NB4 (cell line): ENCODE results near the gene CACNA1D.

Experiments
- MYC ChIP-seq: IDR thresholded peaks from 2 replicates; pipeline ENCODE4 v1.6.1; 2011; ENCODE audit warnings: low read depth, low read length
- POLR2A ChIP-seq: IDR thresholded peaks from 2 replicates; pipeline ENCODE4 v1.6.1; 2011; ENCODE audit warnings: mild to moderate bottlenecking; ENCODE audit not compliant: insufficient read length; ENCODE audit errors: extremely low read depth
- TF ChIP-seq, protein P1 (sequence below): IDR thresholded peaks from one replicate; pipeline ENCODE4 v1.5.1; 2012; ENCODE audit warnings: low read depth, low read length
- TF ChIP-seq, protein P2 (sequence below): IDR thresholded peaks from 2 replicates; pipeline ENCODE4 v1.6.1; 2011; ENCODE audit warnings: low read depth, low read length

DNA sequence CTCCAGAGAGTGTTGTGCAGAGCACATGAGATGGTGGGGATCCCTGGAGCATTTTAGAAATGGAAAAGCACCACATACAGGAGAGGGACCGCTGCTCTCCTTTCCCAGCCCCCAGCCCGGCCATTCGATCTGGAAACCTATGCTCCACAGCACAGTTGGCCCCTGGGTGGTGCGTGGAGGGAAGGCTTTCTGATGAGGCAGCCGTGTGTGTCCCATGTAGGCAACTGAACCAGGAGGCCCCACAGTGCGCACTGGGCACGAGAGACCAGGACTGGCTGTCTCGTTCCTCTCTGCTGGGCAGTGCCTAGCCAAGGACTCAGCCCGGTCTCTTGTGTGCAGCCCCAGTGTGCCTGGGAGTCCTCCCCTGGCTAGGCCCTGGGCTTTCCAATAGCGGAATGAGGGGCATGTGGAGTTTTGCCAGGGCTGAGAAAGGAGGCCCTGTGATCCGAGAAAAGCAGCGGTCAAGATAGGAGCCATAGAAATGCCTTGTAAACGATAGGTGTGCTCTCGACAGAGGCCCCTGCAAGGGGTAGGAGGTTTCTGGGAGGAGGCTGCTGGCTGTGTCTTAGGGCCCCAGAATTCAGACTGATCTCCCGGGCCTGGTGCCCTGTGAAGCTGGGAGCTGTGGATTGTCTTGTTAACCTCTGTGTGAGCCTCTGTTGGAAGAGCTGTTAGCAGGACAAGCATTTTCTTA is 312.9 kb downstream of the CACNA1D start:
- TF ChIP-seq, protein P1, sequence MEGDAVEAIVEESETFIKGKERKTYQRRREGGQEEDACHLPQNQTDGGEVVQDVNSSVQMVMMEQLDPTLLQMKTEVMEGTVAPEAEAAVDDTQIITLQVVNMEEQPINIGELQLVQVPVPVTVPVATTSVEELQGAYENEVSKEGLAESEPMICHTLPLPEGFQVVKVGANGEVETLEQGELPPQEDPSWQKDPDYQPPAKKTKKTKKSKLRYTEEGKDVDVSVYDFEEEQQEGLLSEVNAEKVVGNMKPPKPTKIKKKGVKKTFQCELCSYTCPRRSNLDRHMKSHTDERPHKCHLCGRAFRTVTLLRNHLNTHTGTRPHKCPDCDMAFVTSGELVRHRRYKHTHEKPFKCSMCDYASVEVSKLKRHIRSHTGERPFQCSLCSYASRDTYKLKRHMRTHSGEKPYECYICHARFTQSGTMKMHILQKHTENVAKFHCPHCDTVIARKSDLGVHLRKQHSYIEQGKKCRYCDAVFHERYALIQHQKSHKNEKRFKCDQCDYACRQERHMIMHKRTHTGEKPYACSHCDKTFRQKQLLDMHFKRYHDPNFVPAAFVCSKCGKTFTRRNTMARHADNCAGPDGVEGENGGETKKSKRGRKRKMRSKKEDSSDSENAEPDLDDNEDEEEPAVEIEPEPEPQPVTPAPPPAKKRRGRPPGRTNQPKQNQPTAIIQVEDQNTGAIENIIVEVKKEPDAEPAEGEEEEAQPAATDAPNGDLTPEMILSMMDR: no peak
- TF ChIP-seq MYC (no peak), POLR2A (no peak)
- TF ChIP-seq, protein P2, sequence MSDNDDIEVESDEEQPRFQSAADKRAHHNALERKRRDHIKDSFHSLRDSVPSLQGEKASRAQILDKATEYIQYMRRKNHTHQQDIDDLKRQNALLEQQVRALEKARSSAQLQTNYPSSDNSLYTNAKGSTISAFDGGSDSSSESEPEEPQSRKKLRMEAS: no peak
